MM.1S (cell line): Measurements from ENCODE around the gene ITM2C.
A peak's percentile ranks its signal among the peaks of the same experiment; 100 is the strongest.

ENCODE experiments used
- DNase-seq: peaks from one replicate; pipeline ENCODE4 v3.0.0-alpha.2; 2015
- H2AFZ ChIP-seq: fragments of 300-600 bp; sonication (generic); 2 replicates; pipeline ENCODE4 v1.6.0; 2016; ENCODE audit warnings: antibody characterized with exemption, low read length
- H3F3A ChIP-seq: fragments of 300-600 bp; sonication (generic); 2 replicates; pipeline ENCODE4 v1.6.1; 2016; ENCODE audit warnings: mild to moderate bottlenecking, antibody characterized with exemption, low read length, moderate library complexity, mixed read lengths; ENCODE audit not compliant: insufficient read depth
- H3K27ac ChIP-seq: fragments of 300-600 bp; sonication (generic); 2 replicates; pipeline ENCODE4 v1.5.1; 2016; ENCODE audit warnings: mild to moderate bottlenecking, low read length
- H3K27me3 ChIP-seq: fragments of 300-600 bp; sonication (generic); replicated peaks from 2 replicates; pipeline ENCODE4 v1.6.0; 2016; ENCODE audit warnings: low read length; ENCODE audit not compliant: insufficient read depth
- H3K36me3 ChIP-seq: fragments of 300-600 bp; sonication (generic); replicated peaks from 2 replicates; pipeline ENCODE4 v1.6.1; 2016; ENCODE audit warnings: mild to moderate bottlenecking, low read length, mixed read lengths; ENCODE audit not compliant: insufficient read depth
- H3K4me1 ChIP-seq: fragments of 300-600 bp; sonication (generic); 2 replicates; pipeline ENCODE4 v1.6.1; 2016; ENCODE audit warnings: low read length, mixed read lengths
- H3K4me2 ChIP-seq: fragments of 300-600 bp; sonication (generic); 2 replicates; pipeline ENCODE4 v1.6.0; 2016; ENCODE audit warnings: low read depth, low read length
- H3K4me3 ChIP-seq: fragments of 300-600 bp; sonication (generic); 2 replicates; pipeline ENCODE4 v1.5.1; 2016; ENCODE audit warnings: low read length, mixed read lengths
- H3K79me2 ChIP-seq: fragments of 300-600 bp; sonication (generic); 2 replicates; pipeline ENCODE4 v1.6.1; 2016; ENCODE audit warnings: mixed run types, low read length, mixed read lengths
- H3K9ac ChIP-seq: fragments of 300-600 bp; sonication (generic); 2 replicates; pipeline ENCODE4 v1.6.1; 2016; ENCODE audit warnings: low read length, mixed read lengths
- H3K9me2 ChIP-seq: fragments of 300-600 bp; sonication (generic); replicated peaks from 2 replicates; pipeline ENCODE4 v1.6.1; 2016; ENCODE audit warnings: mild to moderate bottlenecking, low read length, mixed read lengths; ENCODE audit not compliant: insufficient read depth
- H3K9me3 ChIP-seq: fragments of 300-600 bp; sonication (generic); replicated peaks from 2 replicates; pipeline ENCODE4 v1.6.1; 2016; ENCODE audit warnings: mild to moderate bottlenecking, low read length, mixed read lengths; ENCODE audit not compliant: insufficient read depth
- H4K20me1 ChIP-seq: fragments of 300-600 bp; sonication (generic); 2 replicates; pipeline ENCODE4 v1.6.1; 2016; ENCODE audit warnings: mild to moderate bottlenecking, low read length, moderate library complexity, mixed read lengths; ENCODE audit not compliant: insufficient read depth
- CTCF ChIP-seq: fragments of 300-600 bp; sonication (generic); IDR thresholded peaks from 2 replicates; pipeline ENCODE4 v1.5.1; 2016; ENCODE audit warnings: antibody characterized with exemption, low read length, mixed read lengths
- EZH2 ChIP-seq: fragments of 300-600 bp; sonication (generic); optimal IDR thresholded peaks from 2 replicates; pipeline ENCODE3; 2017; ENCODE audit warnings: low read depth, mild to moderate bottlenecking, antibody characterized with exemption, low read length, mixed read lengths
- EZH2phosphoT487 ChIP-seq: fragments of 300-600 bp; sonication (generic); IDR thresholded peaks from 2 replicates; pipeline ENCODE4 v1.6.1; 2018; ENCODE audit warnings: antibody characterized with exemption, low read length

Gene ITM2C

GRCh38 chr2:230827774-230828271 lies 36.9 kb upstream of the ITM2C start:
- no peaks in the 10 kb centered on the region for H3K9me2 ChIP-seq
- peak overlapping the region; percentile 29; the same call in 1 of the 2 replicates for H3K4me2 ChIP-seq
- TF ChIP-seq EZH2 (no peak), CTCF (no peak), EZH2phosphoT487 (no peak)
- H2AFZ ChIP-seq = no peak overlapping the region
- H4K20me1 ChIP-seq = no peaks in the 10 kb centered on the region
- H3K36me3 ChIP-seq = no peaks in the 10 kb centered on the region
- H3K4me1 ChIP-seq = no peaks in the 10 kb centered on the region
- no peaks in the 10 kb centered on the region for H3K79me2 ChIP-seq
- H3K4me3 ChIP-seq = no peak overlapping the region
- no peak for DNase-seq
- H3K27me3 ChIP-seq = no peaks in the 10 kb centered on the region
- no peaks in the 10 kb centered on the region for H3F3A ChIP-seq
- no peak overlapping the region for H3K9ac ChIP-seq
- no peak overlapping the region for H3K27ac ChIP-seq
- no peaks in the 10 kb centered on the region for H3K9me3 ChIP-seq

- H3K79me2 ChIP-seq = no peaks in the 10 kb centered on the region
- no peak overlapping the region for H3K4me3 ChIP-seq
- H3K36me3 ChIP-seq = no peaks in the 10 kb centered on the region
- H3F3A ChIP-seq = no peaks in the 10 kb centered on the region
- H4K20me1 ChIP-seq = no peaks in the 10 kb centered on the region
- H2AFZ ChIP-seq = no peak overlapping the region
- H3K9me3 ChIP-seq = no peaks in the 10 kb centered on the region
- no peak overlapping the region for H3K9ac ChIP-seq
- H3K27ac ChIP-seq = no peak overlapping the region
- no peak for TF ChIP-seq EZH2
- no peak for TF ChIP-seq CTCF
- TF ChIP-seq EZH2phosphoT487 = no peak
- DNase-seq = peak; percentile 19
- no peaks in the 10 kb centered on the region for H3K27me3 ChIP-seq
- peak overlapping the region; percentile 29; the same call in 1 of the 2 replicates for H3K4me2 ChIP-seq
- no peaks in the 10 kb centered on the region for H3K4me1 ChIP-seq
- no peaks in the 10 kb centered on the region for H3K9me2 ChIP-seq
Observed at GRCh38 chr2:230828272-230828961, 36.3 kb upstream of the ITM2C start.

- Histone ChIP-seq H3K9me3 (no peaks in the 10 kb centered on the region), H3K36me3 (no peaks in the 10 kb centered on the region), H3K27ac (no peak overlapping the region), H3F3A (no peaks in the 10 kb centered on the region), H3K79me2 (no peaks in the 10 kb centered on the region), H2AFZ (no peak overlapping the region), H3K9me2 (no peaks in the 10 kb centered on the region), H4K20me1 (no peaks in the 10 kb centered on the region), H3K4me1 (no peaks in the 10 kb centered on the region), H3K4me2 (no peak overlapping the region), H3K27me3 (no peaks in the 10 kb centered on the region), H3K4me3 (no peak overlapping the region), H3K9ac (no peak overlapping the region)
- TF ChIP-seq CTCF = no peak
- TF ChIP-seq EZH2phosphoT487 = no peak
- TF ChIP-seq EZH2 = no peak
- DNase-seq = no peak
Observed at GRCh38 chr2:230829293-230829692, 35.4 kb upstream of the ITM2C start.
